Liver (tissue), 3 donors: Measurements from ENCODE around the gene SORL1.

ENCODE experiments used
- CTCF ChIP-seq: fragments of 150-350 bp; IDR thresholded peaks from 2 replicates; pipeline ENCODE4 v1.5.1; 2017; ENCODE audit warnings: improper control_type of control experiment, low read depth, low read length; ENCODE audit not compliant: missing input control
- FOXA1 ChIP-seq: IDR thresholded peaks from 2 replicates; pipeline ENCODE4 v1.6.1; 2016; ENCODE audit warnings: antibody characterized with exemption
- FOXA2 ChIP-seq: IDR thresholded peaks from 2 replicates; pipeline ENCODE4 v1.6.1; 2016; ENCODE audit warnings: antibody characterized with exemption
- HNF4A ChIP-seq, 2 donors: conservative IDR thresholded peaks; 2 replicates each; pipeline ENCODE4 v1.6.1; 2016; ENCODE audit warnings: antibody characterized with exemption in 2 of 2, mild to moderate bottlenecking in 2 of 2
- HNF4G ChIP-seq: IDR thresholded peaks from 2 replicates; pipeline ENCODE4 v1.6.1; 2016; ENCODE audit warnings: antibody characterized with exemption
- JUND ChIP-seq, 2 donors: IDR thresholded peaks; 2 replicates each; pipeline ENCODE4 v1.6.1; 2016; ENCODE audit warnings: antibody characterized with exemption in 2 of 2
- MAX ChIP-seq: IDR thresholded peaks from 2 replicates; pipeline ENCODE4 v1.6.1; 2016; ENCODE audit warnings: antibody characterized with exemption
- TAF1 ChIP-seq: conservative IDR thresholded peaks from 2 replicates; pipeline ENCODE4 v1.6.1; 2016; ENCODE audit warnings: antibody characterized with exemption, mild to moderate bottlenecking
- YY1 ChIP-seq: IDR thresholded peaks from 2 replicates; pipeline ENCODE4 v1.6.1; 2016; ENCODE audit warnings: antibody characterized with exemption, mild to moderate bottlenecking
- TF ChIP-seq, protein P1 (sequence below): IDR thresholded peaks from 2 replicates; pipeline ENCODE4 v1.6.1; 2016; ENCODE audit warnings: antibody characterized with exemption
- TF ChIP-seq, protein P2 (sequence below): IDR thresholded peaks from 2 replicates; pipeline ENCODE4 v1.6.1; 2016; ENCODE audit warnings: antibody characterized with exemption, mild to moderate bottlenecking
- donor health status: healthy.
- donor health status: healthy.

DNA sequence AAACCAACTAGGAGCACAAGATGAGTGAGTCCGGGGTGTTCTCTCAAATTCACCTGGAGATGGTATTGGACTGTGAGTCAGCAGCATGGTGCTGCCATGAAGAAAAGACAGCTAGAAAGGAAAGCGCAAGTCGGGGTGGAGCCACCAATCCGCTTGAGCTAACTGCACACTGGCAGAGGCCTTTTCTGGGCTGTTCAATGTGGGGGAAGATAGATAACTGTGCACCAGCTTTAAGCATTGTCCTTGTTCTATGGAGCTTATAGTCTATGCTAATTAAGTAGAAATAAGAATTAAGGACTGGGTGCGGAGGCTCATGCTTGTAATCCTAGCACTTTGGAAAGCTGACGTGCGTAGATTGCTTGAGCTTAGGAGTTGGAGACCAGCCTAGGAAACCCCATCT, 22.6 kb downstream of the SORL1 start:
- TF ChIP-seq CTCF (no peak), FOXA2 (no peak), YY1 (no peak), JUND (IDR thresholded peaks at IDR 0.05) (no peak), HNF4G (no peak), TAF1 (no peak), HNF4A (conservative IDR thresholded peaks at IDR 0.05) (no peak), MAX (no peak), FOXA1 (no peak)
- TF ChIP-seq, protein P1, sequence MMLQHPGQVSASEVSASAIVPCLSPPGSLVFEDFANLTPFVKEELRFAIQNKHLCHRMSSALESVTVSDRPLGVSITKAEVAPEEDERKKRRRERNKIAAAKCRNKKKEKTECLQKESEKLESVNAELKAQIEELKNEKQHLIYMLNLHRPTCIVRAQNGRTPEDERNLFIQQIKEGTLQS: no peak
- TF ChIP-seq, protein P2, sequence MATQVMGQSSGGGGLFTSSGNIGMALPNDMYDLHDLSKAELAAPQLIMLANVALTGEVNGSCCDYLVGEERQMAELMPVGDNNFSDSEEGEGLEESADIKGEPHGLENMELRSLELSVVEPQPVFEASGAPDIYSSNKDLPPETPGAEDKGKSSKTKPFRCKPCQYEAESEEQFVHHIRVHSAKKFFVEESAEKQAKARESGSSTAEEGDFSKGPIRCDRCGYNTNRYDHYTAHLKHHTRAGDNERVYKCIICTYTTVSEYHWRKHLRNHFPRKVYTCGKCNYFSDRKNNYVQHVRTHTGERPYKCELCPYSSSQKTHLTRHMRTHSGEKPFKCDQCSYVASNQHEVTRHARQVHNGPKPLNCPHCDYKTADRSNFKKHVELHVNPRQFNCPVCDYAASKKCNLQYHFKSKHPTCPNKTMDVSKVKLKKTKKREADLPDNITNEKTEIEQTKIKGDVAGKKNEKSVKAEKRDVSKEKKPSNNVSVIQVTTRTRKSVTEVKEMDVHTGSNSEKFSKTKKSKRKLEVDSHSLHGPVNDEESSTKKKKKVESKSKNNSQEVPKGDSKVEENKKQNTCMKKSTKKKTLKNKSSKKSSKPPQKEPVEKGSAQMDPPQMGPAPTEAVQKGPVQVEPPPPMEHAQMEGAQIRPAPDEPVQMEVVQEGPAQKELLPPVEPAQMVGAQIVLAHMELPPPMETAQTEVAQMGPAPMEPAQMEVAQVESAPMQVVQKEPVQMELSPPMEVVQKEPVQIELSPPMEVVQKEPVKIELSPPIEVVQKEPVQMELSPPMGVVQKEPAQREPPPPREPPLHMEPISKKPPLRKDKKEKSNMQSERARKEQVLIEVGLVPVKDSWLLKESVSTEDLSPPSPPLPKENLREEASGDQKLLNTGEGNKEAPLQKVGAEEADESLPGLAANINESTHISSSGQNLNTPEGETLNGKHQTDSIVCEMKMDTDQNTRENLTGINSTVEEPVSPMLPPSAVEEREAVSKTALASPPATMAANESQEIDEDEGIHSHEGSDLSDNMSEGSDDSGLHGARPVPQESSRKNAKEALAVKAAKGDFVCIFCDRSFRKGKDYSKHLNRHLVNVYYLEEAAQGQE: no peak
